DND-41 (cell line): Measurements from ENCODE around the gene TRANK1.

Source experiments
- CTCF ChIP-seq: IDR thresholded peaks from 2 replicates; pipeline ENCODE4 v1.5.1; 2012; ENCODE audit warnings: borderline replicate concordance, low read length, moderate library complexity, mild to moderate bottlenecking; ENCODE audit not compliant: poor library complexity, severe bottlenecking; ENCODE audit errors: extremely low read depth
- EZH2 ChIP-seq: IDR thresholded peaks from 3 replicates; pipeline ENCODE4 v1.6.1; 2012; ENCODE audit warnings: borderline replicate concordance, low read depth, mild to moderate bottlenecking, moderate library complexity, low read length, inconsistent platforms; ENCODE audit not compliant: severe bottlenecking

- TF ChIP-seq CTCF (no peak), EZH2 (no peak)
Measured at GRCh38 chr3:36814066-36814717, 130.7 kb downstream of the TRANK1 start.
